Activated CD8-positive, alpha-beta memory T cell treated with anti-CD3 and anti-CD28 coated beads, Interleukin-2, amount 50 U/mL, for 48 hours (primary cell): ENCODE results near the gene CYP2E1.
"Not testable (repeated sequence)": the region's sequence is repeated elsewhere in the genome, so short reads cannot be mapped to it uniquely, and the experiment has no call there.

Experiments used
- DNase-seq: peaks from one replicate; pipeline ENCODE4 v3.0.0-alpha.2; 2020

CYP2E1 gene

DNA sequence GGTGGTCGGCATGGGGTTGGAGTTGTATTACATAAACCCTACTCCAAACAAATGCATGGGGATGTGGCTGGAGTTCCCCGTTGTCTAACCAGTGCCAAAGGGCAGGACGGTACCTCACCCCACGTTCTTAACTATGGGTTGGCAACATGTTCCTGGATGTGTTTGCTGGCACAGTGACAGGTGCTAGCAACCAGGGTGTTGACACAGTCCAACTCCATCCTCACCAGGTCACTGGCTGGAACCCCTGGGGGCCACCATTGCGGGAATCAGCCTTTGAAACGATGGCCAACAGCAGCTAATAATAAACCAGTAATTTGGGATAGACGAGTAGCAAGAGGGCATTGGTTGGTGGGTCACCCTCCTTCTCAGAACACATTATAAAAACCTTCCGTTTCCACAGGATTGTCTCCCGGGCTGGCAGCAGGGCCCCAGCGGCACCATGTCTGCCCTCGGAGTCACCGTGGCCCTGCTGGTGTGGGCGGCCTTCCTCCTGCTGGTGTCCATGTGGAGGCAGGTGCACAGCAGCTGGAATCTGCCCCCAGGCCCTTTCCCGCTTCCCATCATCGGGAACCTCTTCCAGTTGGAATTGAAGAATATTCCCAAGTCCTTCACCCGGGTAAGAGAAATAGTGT, at the start of gene CYP2E1:
Gene CYP2E1, plus strand, starts transcription at position 407 of the 632 bp plus-strand sequence. Its CDS starts 33 bp downstream, at position 440.
- no peak for DNase-seq

DNA sequence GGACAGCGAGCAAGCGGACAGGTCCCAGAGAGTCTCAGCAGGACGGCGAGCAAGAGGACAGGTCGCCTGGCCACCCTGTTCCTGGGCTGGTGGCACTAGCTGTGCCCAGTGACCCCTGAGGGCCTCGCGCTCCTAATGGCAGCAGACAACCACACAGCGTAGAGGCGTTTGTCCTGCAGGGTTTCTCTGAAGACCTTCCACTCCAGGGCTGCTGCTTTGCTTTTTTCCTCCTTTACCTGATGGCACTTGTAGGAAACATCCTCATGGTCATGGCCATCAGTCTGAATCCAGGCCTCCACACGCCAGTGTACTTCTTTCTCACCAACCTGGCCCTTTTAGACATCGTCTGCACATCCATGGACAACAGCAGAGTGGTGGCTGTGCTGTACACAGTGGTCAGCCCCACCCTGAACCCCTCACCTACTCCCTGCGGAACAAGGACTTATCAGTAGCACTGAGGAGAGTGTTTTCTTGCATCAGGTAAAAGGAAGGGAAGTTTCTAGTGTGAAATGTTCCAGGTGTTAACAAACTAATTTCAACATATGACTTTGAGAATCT, 46.0 kb upstream of the CYP2E1 start:
- DNase-seq = no peak

DNA sequence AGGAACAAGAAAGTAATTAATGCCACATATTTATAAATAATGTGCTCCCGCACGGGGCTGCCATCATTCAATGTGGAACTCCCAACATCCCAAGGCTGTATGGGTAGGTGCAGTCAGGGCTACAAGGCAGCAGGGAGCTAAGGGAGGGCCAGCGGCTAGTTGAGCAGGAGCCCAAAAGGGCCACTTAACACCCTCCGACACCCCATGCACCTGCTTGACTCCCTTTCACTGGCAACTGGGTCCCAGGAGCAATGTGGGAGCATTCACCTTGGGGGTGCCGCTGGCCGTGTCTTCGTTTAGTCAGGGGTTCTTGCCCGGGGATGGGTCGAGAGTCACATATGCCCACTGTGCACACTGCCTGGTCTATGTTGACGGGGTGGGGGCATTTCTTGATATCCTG, 45.5 kb upstream of the CYP2E1 start:
- no peak for DNase-seq

DNA sequence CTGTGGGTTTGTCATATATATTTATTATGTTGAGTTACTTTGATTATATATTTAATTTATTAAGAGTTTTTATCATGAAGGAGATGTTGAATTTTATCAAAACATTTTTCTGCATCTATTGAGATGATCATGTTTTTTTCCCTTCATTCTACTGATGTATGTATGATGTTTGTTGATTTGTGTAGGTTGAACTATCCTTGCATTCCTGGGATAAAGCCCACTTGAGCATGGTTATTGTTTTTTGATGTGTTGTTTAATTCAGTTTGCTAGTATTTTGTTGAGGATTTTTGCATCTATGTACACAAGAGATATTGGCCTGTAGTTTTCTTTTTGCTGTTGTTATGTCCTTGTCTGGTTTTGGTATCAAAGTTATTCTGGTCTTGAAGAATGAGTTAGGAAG, 42.3 kb upstream of the CYP2E1 start:
- no peak for DNase-seq

DNA sequence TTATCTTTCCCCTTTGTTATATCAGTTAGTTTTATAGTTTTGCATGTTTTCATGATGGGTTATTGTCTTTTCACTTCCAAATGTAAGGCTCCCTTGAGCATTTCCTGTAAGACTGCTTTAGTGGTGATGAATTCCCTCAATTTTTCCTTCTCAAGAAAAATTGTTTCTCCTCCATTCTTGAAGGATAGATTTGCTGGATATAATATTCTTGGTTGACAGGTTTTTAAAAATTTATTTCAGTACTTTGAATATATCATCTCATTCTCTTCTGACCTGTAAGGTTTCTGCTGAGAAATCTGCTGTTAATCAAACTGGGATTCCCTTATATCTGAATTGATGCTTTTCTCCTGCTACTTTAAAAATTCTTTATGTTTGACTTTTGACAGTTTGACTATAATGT, 40.1 kb upstream of the CYP2E1 start:
- no peak for DNase-seq

GRCh38 chr10:133488354-133488753, 38.8 kb upstream of the CYP2E1 start:
- DNase-seq = no peak

- DNase-seq = no peak
These were observed 37.2 kb upstream of the CYP2E1 start for GRCh38 chr10:133489816-133490588.

GRCh38 chr10:133493562-133493961, 33.6 kb upstream of the CYP2E1 start:
- DNase-seq = not testable (repeated sequence)

- not testable (repeated sequence) for DNase-seq
These were observed 29.8 kb upstream of the CYP2E1 start for GRCh38 chr10:133497363-133497762.

DNA sequence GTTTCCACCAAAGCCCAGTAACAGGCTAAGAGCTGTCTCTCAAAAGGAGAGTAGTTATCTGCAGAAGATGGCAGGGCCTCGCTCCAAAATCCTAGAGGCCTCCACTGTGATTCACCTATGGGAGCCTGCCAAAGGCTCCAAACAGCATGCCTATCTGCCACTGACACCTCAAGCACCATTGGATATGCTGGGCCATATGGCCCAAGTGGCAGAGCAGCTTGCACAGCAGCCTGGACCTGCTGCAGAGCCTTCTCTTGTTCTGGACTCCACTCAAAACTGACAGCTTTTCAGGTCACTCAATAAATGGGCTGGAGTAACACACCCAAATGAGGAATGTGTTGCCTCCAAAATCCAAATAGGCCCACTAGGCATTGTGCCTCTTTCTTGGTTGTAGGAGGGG, 28.0 kb upstream of the CYP2E1 start:
- not testable (repeated sequence) for DNase-seq

GRCh38 chr10:133500897-133501296, 26.3 kb upstream of the CYP2E1 start:
- DNase-seq = not testable (repeated sequence)

GRCh38 chr10:133509700-133510099, 17.5 kb upstream of the CYP2E1 start:
- no peak for DNase-seq

- DNase-seq = no peak
These were observed 15.8 kb upstream of the CYP2E1 start for GRCh38 chr10:133511408-133511807.

- DNase-seq = no peak
These were observed 15.1 kb upstream of the CYP2E1 start for GRCh38 chr10:133511907-133512528.

DNA sequence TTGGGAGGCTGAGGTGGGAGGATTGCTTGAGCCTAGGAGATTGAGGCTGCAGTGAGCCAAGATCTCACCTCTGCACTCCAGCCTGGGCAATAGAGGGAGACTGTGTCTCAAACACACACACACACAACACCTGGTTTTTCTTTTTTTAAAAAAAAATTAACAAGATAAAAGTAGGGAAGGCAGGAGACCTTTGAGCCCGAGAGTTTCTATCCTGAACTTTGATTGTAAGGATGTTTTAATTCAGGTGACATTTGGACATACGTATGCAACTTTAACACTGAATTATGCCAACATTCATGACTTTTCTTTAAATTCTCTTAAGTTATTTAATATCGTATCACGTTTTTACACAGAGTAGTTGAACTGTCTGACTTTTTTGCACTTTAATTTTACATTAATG, 11.7 kb upstream of the CYP2E1 start:
- DNase-seq = no peak

DNA sequence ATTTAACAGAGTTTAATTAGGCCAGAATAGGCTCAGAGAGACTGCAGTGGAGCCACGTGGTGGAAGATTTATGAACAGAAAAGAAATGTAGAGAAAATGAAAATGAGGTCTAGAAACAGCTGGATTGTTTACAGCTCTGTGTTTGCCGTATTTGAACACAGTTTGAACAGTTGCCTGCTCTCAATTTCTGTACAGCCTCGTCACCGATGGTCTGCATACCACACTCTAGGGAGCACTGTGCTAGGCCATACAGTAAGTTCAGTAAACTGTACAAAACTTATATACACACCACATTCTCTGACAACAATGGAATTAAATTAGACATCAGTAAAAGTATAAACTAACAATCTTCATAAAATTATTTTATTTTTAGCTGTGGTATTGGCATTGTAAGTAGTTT, 11.1 kb upstream of the CYP2E1 start:
- DNase-seq = no peak

GRCh38 chr10:133518517-133518916, 8.6 kb upstream of the CYP2E1 start:
- not testable (repeated sequence) for DNase-seq

DNA sequence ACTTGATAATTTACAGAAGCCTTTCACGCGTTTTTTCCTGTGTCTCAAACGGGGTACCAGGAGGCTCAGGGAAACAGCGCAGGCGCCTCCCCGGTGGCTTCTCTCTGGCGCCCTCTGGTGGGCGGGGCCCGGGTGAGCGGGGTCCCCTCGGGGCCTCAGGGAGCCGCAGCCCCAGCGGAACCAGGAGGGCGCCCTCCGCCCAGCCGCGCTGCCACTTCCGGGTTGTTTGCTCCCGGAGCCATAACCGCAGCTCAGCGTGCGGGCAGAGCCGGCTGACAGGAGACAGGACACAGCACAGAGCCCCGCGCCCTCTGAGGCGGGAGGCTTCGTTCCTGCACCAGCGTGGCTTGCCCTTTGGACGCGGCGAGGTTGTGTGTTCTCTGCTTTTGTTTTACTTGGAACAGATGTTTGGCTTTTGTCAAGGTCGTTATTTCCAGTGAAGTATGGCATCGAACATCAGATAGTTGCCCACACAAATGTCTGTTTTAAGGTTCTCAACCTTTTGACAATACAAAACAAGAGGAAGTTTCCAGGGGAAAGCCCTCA, 6.9 kb upstream of the CYP2E1 start:
- DNase-seq = peak; percentile 100

DNA sequence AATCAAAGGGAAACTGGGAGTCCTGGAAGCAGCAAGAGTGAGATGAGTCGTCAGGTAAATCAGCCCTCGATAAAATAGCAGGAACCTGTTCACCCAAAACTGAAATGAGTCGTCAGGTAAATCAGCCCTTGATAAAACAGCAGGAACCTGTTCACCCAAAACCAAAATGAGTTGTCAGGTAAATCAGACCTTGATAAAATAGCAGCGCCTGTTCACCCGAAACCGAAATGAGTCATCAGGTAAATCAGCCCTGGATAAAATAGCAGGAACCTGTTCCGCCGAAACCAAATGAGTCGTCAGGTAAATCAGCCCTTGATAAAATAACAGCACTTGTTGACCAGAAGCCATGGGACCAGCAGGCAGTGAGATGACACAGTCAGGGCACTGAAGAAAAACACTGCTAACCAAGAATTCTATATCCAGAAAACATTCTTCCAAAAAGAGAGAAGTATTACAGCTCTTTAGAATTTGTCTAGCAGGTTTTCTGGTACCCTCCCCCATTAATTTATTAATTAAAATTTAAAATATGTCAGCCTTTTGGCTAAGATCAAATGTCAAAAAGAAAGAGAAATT, 3.4 kb upstream of the CYP2E1 start:
- no peak for DNase-seq

DNA sequence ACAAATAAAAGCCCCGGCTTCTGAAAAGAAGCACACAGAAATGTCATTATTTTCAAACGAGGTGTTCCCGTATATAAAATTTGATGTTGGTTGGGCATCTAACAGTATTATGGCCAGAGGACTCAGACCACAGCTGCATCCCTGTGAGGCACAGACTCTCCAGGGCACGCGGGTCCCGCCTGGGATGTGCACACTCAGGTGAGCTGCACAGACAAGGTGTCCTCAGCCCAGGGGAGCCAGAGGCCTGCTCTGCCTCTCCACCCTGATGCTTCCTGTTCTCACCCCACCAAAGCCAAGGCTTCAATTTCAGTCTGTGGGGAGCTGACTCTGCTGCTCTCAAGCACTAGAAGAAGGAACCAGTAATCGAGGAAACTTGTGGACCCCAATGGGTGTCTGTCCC, 1.7 kb upstream of the CYP2E1 start:
- DNase-seq = no peak

DNA sequence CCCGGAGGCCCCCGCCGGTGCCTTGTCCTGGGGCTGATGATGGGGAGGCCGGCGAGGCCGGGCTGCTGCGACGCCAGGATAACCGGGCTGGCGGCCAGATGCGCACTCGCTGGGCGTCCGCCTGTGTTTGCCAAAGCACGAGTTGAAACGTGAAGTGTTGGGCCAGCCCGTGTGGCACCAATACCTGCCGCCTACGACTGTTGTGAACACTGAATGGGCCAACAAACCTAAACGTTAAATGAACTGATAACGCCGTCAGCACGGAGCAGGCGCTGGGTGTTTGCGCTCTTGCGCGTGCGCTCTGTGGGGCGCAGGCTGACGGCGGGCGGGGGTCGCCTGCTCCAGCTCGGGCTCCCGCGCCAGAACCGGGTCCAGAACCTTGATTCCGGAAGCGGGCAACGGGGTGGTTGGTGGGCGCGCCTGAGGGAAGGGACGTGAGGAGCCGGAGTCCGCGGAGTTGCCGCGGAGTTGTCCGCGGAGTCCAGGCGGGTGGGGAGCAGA, 658 bp downstream of the CYP2E1 start:
- DNase-seq = no peak

DNA sequence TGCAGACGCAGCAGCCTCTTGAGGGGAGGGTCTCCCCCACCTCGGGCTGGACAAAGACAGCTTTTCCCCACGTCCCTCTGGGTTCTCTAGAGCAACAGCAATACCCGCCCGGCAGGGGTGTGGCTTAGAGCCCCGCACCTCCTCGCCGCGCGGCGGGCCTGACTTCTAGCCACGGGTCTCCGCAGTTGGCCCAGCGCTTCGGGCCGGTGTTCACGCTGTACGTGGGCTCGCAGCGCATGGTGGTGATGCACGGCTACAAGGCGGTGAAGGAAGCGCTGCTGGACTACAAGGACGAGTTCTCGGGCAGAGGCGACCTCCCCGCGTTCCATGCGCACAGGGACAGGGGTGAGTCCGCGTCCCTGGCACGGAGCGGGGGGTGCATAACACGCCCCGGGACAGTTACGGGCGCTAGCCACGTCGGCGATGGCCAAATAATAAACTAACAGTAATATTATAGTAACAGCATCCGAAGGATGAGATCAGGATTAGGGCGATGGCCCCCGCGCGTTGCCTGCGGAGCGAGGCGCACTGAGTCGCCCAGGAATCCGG, 1.2 kb downstream of the CYP2E1 start:
- DNase-seq = no peak
